DND-41 (cell line): ENCODE measurements around the gene PPARGC1A.

Source experiments
- ATAC-seq: fragments of 200-7000 bp; cut with Tn5 transposase; 3 replicates; pipeline ENCODE4 v1.9.1; 2021; ENCODE audit warnings: low read depth; ENCODE audit not compliant: insufficient read depth
- DNase-seq: peaks from one replicate; pipeline ENCODE4 v3.0.0-alpha.2; 2020
- H2AFZ ChIP-seq: 2 replicates; pipeline ENCODE4 v1.6.0; 2012; ENCODE audit warnings: low read depth, low read length
- H3K27ac ChIP-seq: 2 replicates; pipeline ENCODE4 v1.5.1; 2012; ENCODE audit warnings: low read length, inconsistent platforms
- H3K27me3 ChIP-seq: fragments of 200-600 bp; sonication (generic); 2 replicates; pipeline ENCODE4 v1.6.0; 2012; ENCODE audit warnings: low read length, mild to moderate bottlenecking, inconsistent platforms; ENCODE audit not compliant: insufficient read depth, poor library complexity
- H3K36me3 ChIP-seq: 2 replicates; pipeline ENCODE4 v1.5.1; 2012; ENCODE audit warnings: low read length, inconsistent platforms; ENCODE audit not compliant: insufficient read depth
- H3K4me1 ChIP-seq: 2 replicates; pipeline ENCODE4 v1.5.1; 2012; ENCODE audit warnings: mild to moderate bottlenecking, low read length; ENCODE audit not compliant: insufficient read depth
- H3K4me2 ChIP-seq: 2 replicates; pipeline ENCODE4 v1.6.0; 2012; ENCODE audit warnings: mild to moderate bottlenecking, moderate library complexity, low read length, inconsistent platforms; ENCODE audit not compliant: insufficient read depth
- H3K4me3 ChIP-seq, 2 experiments: fragments of 200-600 bp in 1 of 2; shearing (Covaris generic) in 1 of 2; 2 replicates each; pipeline ENCODE4 v1.5.1; 2012 to 2016; ENCODE audit warnings: inconsistent platforms in 2 of 2, low read length in 2 of 2, mild to moderate bottlenecking in 2 of 2, low read depth in 1 of 2, moderate library complexity in 1 of 2
- H3K79me2 ChIP-seq: 2 replicates; pipeline ENCODE4 v1.6.0; 2012; ENCODE audit warnings: low read length, inconsistent platforms; ENCODE audit not compliant: insufficient read depth
- H3K9ac ChIP-seq: 2 replicates; pipeline ENCODE4 v1.6.0; 2012; ENCODE audit warnings: low read depth, mild to moderate bottlenecking, inconsistent platforms, low read length, moderate library complexity
- H3K9me3 ChIP-seq: 2 replicates; pipeline ENCODE4 v1.5.1; 2012; ENCODE audit warnings: low read length, moderate library complexity, mild to moderate bottlenecking, inconsistent platforms; ENCODE audit not compliant: insufficient read depth, severe bottlenecking
- H4K20me1 ChIP-seq: 2 replicates; pipeline ENCODE4 v1.6.0; 2012; ENCODE audit warnings: low read length; ENCODE audit not compliant: insufficient read depth
- CTCF ChIP-seq: IDR thresholded peaks from 2 replicates; pipeline ENCODE4 v1.5.1; 2012; ENCODE audit warnings: borderline replicate concordance, low read length, moderate library complexity, mild to moderate bottlenecking; ENCODE audit not compliant: poor library complexity, severe bottlenecking; ENCODE audit errors: extremely low read depth
- EZH2 ChIP-seq: IDR thresholded peaks from 3 replicates; pipeline ENCODE4 v1.6.1; 2012; ENCODE audit warnings: borderline replicate concordance, low read depth, mild to moderate bottlenecking, moderate library complexity, low read length, inconsistent platforms; ENCODE audit not compliant: severe bottlenecking

PPARGC1A gene, protein sequence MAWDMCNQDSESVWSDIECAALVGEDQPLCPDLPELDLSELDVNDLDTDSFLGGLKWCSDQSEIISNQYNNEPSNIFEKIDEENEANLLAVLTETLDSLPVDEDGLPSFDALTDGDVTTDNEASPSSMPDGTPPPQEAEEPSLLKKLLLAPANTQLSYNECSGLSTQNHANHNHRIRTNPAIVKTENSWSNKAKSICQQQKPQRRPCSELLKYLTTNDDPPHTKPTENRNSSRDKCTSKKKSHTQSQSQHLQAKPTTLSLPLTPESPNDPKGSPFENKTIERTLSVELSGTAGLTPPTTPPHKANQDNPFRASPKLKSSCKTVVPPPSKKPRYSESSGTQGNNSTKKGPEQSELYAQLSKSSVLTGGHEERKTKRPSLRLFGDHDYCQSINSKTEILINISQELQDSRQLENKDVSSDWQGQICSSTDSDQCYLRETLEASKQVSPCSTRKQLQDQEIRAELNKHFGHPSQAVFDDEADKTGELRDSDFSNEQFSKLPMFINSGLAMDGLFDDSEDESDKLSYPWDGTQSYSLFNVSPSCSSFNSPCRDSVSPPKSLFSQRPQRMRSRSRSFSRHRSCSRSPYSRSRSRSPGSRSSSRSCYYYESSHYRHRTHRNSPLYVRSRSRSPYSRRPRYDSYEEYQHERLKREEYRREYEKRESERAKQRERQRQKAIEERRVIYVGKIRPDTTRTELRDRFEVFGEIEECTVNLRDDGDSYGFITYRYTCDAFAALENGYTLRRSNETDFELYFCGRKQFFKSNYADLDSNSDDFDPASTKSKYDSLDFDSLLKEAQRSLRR

GRCh38 chr4:23889814-23890341 is at the start of gene PPARGC1A:
PPARGC1A (minus strand) TSS chr4:23890047; CDS start chr4:23889957, 90 bp downstream.
- Histone ChIP-seq H3K9me3 (no peaks in the 10 kb centered on the region), H3K4me3 (no peak within 1 kb of the TSS), H3K27ac (no peak within 1 kb of the TSS), H3K9ac (no peak within 1 kb of the TSS), H3K4me2 (no peak within 1 kb of the TSS), H4K20me1 (no peaks in the 10 kb centered on the region), H3K79me2 (no peaks in the 10 kb centered on the region), H2AFZ (no peak within 1 kb of the TSS; the same call in 1 of the 2 replicates), H3K27me3 (no peaks in the 10 kb centered on the region), H3K36me3 (no peaks in the 10 kb centered on the region), H3K4me1 (no peaks in the 10 kb centered on the region)
- TF ChIP-seq CTCF (no peak), EZH2 (no peak)
- ATAC-seq: no peak
- DNase-seq: no peak

- no peaks in the 10 kb centered on the region for H3K79me2 ChIP-seq
- H2AFZ ChIP-seq: no peak overlapping the region
- no peaks in the 10 kb centered on the region for H3K4me1 ChIP-seq
- H3K27ac ChIP-seq: no peak overlapping the region
- TF ChIP-seq EZH2 (no peak), CTCF (no peak)
- H3K36me3 ChIP-seq: no peaks in the 10 kb centered on the region
- no peaks in the 10 kb centered on the region for H3K27me3 ChIP-seq
- ATAC-seq (no peak), DNase-seq (no peak)
- no peak overlapping the region for H3K9ac ChIP-seq
- no peaks in the 10 kb centered on the region for H3K9me3 ChIP-seq
- no peak overlapping the region for H3K4me3 ChIP-seq
- H4K20me1 ChIP-seq: no peaks in the 10 kb centered on the region
- no peak overlapping the region for H3K4me2 ChIP-seq
Observed at GRCh38 chr4:23938796-23939195, 48.9 kb upstream of the PPARGC1A start.

DNA sequence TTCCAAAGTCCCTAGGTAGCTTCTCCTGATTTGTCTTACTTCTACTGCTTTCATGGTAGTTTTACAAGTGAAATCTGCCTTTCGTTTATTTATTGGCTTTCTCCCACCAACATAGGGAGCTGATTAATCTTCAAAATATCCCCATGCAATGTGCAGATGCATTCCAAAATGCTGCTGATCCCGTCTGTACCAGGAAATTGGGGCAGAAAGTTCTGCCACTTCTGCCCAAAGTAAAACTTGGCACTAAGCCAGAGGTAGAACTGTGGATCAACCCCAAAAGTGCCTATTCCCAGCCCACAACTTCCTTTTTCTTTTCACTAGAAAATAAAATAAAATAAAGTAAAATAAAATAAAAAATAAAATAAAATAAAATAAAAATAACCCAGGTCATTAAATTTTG is 47.3 kb upstream of the PPARGC1A start:
- Histone ChIP-seq H3K4me2 (no peak overlapping the region), H3K79me2 (no peaks in the 10 kb centered on the region), H3K36me3 (no peaks in the 10 kb centered on the region), H3K9me3 (peaks cover 2% of the 10 kb centered on the region), H3K4me1 (no peaks in the 10 kb centered on the region), H3K9ac (no peak overlapping the region), H2AFZ (no peak overlapping the region), H3K4me3 (no peak overlapping the region), H4K20me1 (no peaks in the 10 kb centered on the region), H3K27me3 (no peaks in the 10 kb centered on the region), H3K27ac (no peak overlapping the region)
- no peak for DNase-seq
- ATAC-seq: no peak
- no peak for TF ChIP-seq EZH2
- no peak for TF ChIP-seq CTCF
